Measurements from ENCODE around the gene FLCN.

DNA sequence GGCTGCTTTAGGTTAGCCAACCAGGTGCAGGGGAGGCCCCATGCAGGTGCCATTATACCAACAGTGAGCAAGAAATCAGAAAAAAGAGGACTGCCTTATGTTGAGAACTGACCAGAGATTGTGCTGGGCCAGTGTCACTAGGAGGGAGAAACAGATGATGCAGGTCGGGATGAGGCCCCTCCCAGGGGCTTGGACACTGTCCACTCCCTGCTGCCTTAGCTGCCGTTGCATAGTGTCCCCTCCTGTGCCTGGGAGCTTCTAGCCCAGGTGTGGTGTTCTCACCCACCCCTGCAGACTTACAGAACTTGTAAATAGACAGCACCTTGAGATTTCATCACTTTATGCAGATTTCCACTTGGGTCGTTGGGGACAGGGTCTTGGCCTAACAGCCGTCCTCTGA lies 67.6 kb downstream of the FLCN start:
- TF ChIP-seq, protein P1, sequence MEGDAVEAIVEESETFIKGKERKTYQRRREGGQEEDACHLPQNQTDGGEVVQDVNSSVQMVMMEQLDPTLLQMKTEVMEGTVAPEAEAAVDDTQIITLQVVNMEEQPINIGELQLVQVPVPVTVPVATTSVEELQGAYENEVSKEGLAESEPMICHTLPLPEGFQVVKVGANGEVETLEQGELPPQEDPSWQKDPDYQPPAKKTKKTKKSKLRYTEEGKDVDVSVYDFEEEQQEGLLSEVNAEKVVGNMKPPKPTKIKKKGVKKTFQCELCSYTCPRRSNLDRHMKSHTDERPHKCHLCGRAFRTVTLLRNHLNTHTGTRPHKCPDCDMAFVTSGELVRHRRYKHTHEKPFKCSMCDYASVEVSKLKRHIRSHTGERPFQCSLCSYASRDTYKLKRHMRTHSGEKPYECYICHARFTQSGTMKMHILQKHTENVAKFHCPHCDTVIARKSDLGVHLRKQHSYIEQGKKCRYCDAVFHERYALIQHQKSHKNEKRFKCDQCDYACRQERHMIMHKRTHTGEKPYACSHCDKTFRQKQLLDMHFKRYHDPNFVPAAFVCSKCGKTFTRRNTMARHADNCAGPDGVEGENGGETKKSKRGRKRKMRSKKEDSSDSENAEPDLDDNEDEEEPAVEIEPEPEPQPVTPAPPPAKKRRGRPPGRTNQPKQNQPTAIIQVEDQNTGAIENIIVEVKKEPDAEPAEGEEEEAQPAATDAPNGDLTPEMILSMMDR (IDR thresholded peaks at IDR 0.05), result no peak
- no peak for TF ChIP-seq POLR2A (IDR thresholded peaks at IDR 0.05)

Data from uterus (tissue), 2 donors.